Right lobe of liver (tissue), 4 donors: ENCODE data around the gene ERC2.

Experiments
- POLR2A ChIP-seq: fragments of 450-650 bp; IDR thresholded peaks from one replicate; pipeline ENCODE4 v1.6.1; 2017; ENCODE audit warnings: antibody characterized with exemption, mild to moderate bottlenecking
- TF ChIP-seq, protein P1 (sequence below), 4 donors: fragments of 200-600 bp in 3 of 4; fragments of 450-650 bp in 1 of 4; IDR thresholded peaks; one replicate each; pipeline versions ENCODE4 v1.5.1 to v1.8.0; 2016 to 2022; ENCODE audit warnings: antibody characterized with exemption in 4 of 4, mild to moderate bottlenecking in 2 of 4
- donor health status: DM: no; HTN: no; CAD: no.
- donor health status: DM: no; HTN: no; CAD: no.
- donor health status: DM: no; HTN: yes; CAD: no.

DNA sequence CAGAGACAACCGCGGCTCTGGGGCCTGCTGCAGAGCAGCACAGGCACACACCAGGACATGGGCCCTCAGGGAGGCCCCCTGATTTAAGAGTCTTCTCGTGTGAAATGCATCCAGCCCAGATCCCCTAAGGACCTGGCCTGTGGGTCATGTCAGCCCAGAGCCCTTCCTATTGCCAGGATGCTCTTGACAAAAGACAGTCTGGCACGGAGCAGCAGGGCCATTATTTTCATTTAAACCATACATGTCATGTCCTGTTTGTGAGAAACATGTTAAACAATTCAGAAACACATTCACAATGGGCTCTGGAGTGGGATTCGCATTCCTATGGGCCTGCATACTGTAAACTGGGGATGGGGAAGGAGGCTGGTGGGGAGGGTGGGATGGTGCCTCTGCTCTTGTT lies 613.8 kb downstream of the ERC2 start:
- TF ChIP-seq, protein P1, sequence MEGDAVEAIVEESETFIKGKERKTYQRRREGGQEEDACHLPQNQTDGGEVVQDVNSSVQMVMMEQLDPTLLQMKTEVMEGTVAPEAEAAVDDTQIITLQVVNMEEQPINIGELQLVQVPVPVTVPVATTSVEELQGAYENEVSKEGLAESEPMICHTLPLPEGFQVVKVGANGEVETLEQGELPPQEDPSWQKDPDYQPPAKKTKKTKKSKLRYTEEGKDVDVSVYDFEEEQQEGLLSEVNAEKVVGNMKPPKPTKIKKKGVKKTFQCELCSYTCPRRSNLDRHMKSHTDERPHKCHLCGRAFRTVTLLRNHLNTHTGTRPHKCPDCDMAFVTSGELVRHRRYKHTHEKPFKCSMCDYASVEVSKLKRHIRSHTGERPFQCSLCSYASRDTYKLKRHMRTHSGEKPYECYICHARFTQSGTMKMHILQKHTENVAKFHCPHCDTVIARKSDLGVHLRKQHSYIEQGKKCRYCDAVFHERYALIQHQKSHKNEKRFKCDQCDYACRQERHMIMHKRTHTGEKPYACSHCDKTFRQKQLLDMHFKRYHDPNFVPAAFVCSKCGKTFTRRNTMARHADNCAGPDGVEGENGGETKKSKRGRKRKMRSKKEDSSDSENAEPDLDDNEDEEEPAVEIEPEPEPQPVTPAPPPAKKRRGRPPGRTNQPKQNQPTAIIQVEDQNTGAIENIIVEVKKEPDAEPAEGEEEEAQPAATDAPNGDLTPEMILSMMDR (IDR thresholded peaks at IDR 0.05): no peak
- TF ChIP-seq POLR2A: no peak
